Endothelial cell of umbilical vein (primary cell): Measurements from ENCODE around the gene KITLG.

ENCODE experiments used
- EZH2 ChIP-seq: IDR thresholded peaks from 2 replicates; pipeline ENCODE4 v1.6.1; 2012; ENCODE audit warnings: borderline replicate concordance, low read depth, mild to moderate bottlenecking, moderate library complexity, low read length, inconsistent platforms; ENCODE audit not compliant: severe bottlenecking
- POLR2A ChIP-seq: IDR thresholded peaks from 2 replicates; pipeline ENCODE4 v1.6.1; 2012; ENCODE audit warnings: low read depth, mild to moderate bottlenecking, control low read depth, low read length
- TF ChIP-seq, protein P1 (sequence below), 2 donors: IDR thresholded peaks; 1 replicate in 1 of 2; 2 replicates in 1 of 2; pipeline ENCODE4 v1.5.1; 2011; ENCODE audit warnings: low read length in 2 of 2, mild to moderate bottlenecking in 2 of 2, moderate library complexity in 2 of 2, control low read depth in 1 of 2, inconsistent platforms in 1 of 2, low read depth in 1 of 2; ENCODE audit not compliant: insufficient read depth in 1 of 2; ENCODE audit errors: extremely low read depth in 1 of 2

GRCh38 chr12:88579601-88580050, 645 bp downstream of the KITLG start:
- no peak for TF ChIP-seq EZH2
- TF ChIP-seq, protein P1, sequence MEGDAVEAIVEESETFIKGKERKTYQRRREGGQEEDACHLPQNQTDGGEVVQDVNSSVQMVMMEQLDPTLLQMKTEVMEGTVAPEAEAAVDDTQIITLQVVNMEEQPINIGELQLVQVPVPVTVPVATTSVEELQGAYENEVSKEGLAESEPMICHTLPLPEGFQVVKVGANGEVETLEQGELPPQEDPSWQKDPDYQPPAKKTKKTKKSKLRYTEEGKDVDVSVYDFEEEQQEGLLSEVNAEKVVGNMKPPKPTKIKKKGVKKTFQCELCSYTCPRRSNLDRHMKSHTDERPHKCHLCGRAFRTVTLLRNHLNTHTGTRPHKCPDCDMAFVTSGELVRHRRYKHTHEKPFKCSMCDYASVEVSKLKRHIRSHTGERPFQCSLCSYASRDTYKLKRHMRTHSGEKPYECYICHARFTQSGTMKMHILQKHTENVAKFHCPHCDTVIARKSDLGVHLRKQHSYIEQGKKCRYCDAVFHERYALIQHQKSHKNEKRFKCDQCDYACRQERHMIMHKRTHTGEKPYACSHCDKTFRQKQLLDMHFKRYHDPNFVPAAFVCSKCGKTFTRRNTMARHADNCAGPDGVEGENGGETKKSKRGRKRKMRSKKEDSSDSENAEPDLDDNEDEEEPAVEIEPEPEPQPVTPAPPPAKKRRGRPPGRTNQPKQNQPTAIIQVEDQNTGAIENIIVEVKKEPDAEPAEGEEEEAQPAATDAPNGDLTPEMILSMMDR (IDR thresholded peaks at IDR 0.05; ENCODE audit: extremely low read depth in 1 of 2, insufficient read depth in 1 of 2, low read depth in 1 of 2, low read length in 2 of 2): no peak
- TF ChIP-seq POLR2A: no peak
